MM.1S (cell line): ENCODE results near the gene ZFYVE21.

Experiments
- DNase-seq: peaks from one replicate; pipeline ENCODE4 v3.0.0-alpha.2; 2015
- H2AFZ ChIP-seq: fragments of 300-600 bp; sonication (generic); 2 replicates; pipeline ENCODE4 v1.6.0; 2016; ENCODE audit warnings: antibody characterized with exemption, low read length
- H3F3A ChIP-seq: fragments of 300-600 bp; sonication (generic); 2 replicates; pipeline ENCODE4 v1.6.1; 2016; ENCODE audit warnings: mild to moderate bottlenecking, antibody characterized with exemption, low read length, moderate library complexity, mixed read lengths; ENCODE audit not compliant: insufficient read depth
- H3K27ac ChIP-seq: fragments of 300-600 bp; sonication (generic); 2 replicates; pipeline ENCODE4 v1.5.1; 2016; ENCODE audit warnings: mild to moderate bottlenecking, low read length
- H3K27me3 ChIP-seq: fragments of 300-600 bp; sonication (generic); replicated peaks from 2 replicates; pipeline ENCODE4 v1.6.0; 2016; ENCODE audit warnings: low read length; ENCODE audit not compliant: insufficient read depth
- H3K36me3 ChIP-seq: fragments of 300-600 bp; sonication (generic); replicated peaks from 2 replicates; pipeline ENCODE4 v1.6.1; 2016; ENCODE audit warnings: mild to moderate bottlenecking, low read length, mixed read lengths; ENCODE audit not compliant: insufficient read depth
- H3K4me1 ChIP-seq: fragments of 300-600 bp; sonication (generic); 2 replicates; pipeline ENCODE4 v1.6.1; 2016; ENCODE audit warnings: low read length, mixed read lengths
- H3K4me2 ChIP-seq: fragments of 300-600 bp; sonication (generic); 2 replicates; pipeline ENCODE4 v1.6.0; 2016; ENCODE audit warnings: low read depth, low read length
- H3K4me3 ChIP-seq: fragments of 300-600 bp; sonication (generic); 2 replicates; pipeline ENCODE4 v1.5.1; 2016; ENCODE audit warnings: low read length, mixed read lengths
- H3K79me2 ChIP-seq: fragments of 300-600 bp; sonication (generic); 2 replicates; pipeline ENCODE4 v1.6.1; 2016; ENCODE audit warnings: mixed run types, low read length, mixed read lengths
- H3K9ac ChIP-seq: fragments of 300-600 bp; sonication (generic); 2 replicates; pipeline ENCODE4 v1.6.1; 2016; ENCODE audit warnings: low read length, mixed read lengths
- H3K9me2 ChIP-seq: fragments of 300-600 bp; sonication (generic); replicated peaks from 2 replicates; pipeline ENCODE4 v1.6.1; 2016; ENCODE audit warnings: mild to moderate bottlenecking, low read length, mixed read lengths; ENCODE audit not compliant: insufficient read depth
- H3K9me3 ChIP-seq: fragments of 300-600 bp; sonication (generic); replicated peaks from 2 replicates; pipeline ENCODE4 v1.6.1; 2016; ENCODE audit warnings: mild to moderate bottlenecking, low read length, mixed read lengths; ENCODE audit not compliant: insufficient read depth
- H4K20me1 ChIP-seq: fragments of 300-600 bp; sonication (generic); 2 replicates; pipeline ENCODE4 v1.6.1; 2016; ENCODE audit warnings: mild to moderate bottlenecking, low read length, moderate library complexity, mixed read lengths; ENCODE audit not compliant: insufficient read depth
- EZH2 ChIP-seq: fragments of 300-600 bp; sonication (generic); optimal IDR thresholded peaks from 2 replicates; pipeline ENCODE3; 2017; ENCODE audit warnings: low read depth, mild to moderate bottlenecking, antibody characterized with exemption, low read length, mixed read lengths
- EZH2phosphoT487 ChIP-seq: fragments of 300-600 bp; sonication (generic); IDR thresholded peaks from 2 replicates; pipeline ENCODE4 v1.6.1; 2018; ENCODE audit warnings: antibody characterized with exemption, low read length
- TF ChIP-seq, protein P1 (sequence below): fragments of 300-600 bp; sonication (generic); IDR thresholded peaks from 2 replicates; pipeline ENCODE4 v1.5.1; 2016; ENCODE audit warnings: antibody characterized with exemption, low read length, mixed read lengths

ZFYVE21 gene

DNA sequence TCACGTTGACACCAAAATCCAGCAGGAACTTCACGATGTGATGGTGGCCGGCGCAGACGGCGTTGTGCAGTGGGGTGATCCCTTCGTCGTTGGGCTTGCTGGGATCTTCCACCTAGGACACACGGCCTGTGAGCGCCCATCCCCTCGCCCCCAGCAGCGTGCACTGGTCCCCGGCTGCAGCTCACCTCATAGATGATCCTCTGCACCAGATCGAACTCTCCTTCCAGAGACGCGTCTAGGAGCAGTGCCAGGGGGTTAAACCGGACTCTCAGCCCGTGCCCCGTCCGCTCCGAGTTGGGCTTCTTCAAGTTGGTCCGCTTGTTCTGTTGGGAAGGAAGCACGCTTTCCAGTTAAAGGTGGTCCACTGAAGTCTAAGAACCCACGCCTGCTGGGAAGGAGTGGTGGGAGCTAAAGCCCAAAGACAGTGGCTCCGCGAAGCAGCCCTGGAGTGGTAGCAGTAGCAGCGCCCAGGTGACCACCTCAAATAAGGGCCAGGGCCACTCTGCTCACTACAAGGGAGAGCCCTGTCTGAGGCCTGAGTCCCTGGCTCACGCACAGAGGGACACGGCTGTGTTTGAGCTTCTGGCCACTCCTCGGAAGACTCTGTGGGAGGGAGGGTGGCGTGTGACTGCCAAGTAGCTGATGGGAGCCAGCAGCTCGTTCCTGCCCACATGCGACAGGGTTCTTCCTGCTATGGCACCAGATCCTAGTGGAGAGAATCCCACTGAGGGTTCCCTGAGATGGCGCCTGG lies 23.3 kb downstream of the ZFYVE21 start:
- H3K4me3 ChIP-seq = no peak overlapping the region
- H3K9ac ChIP-seq = no peak overlapping the region
- TF ChIP-seq, protein P1, sequence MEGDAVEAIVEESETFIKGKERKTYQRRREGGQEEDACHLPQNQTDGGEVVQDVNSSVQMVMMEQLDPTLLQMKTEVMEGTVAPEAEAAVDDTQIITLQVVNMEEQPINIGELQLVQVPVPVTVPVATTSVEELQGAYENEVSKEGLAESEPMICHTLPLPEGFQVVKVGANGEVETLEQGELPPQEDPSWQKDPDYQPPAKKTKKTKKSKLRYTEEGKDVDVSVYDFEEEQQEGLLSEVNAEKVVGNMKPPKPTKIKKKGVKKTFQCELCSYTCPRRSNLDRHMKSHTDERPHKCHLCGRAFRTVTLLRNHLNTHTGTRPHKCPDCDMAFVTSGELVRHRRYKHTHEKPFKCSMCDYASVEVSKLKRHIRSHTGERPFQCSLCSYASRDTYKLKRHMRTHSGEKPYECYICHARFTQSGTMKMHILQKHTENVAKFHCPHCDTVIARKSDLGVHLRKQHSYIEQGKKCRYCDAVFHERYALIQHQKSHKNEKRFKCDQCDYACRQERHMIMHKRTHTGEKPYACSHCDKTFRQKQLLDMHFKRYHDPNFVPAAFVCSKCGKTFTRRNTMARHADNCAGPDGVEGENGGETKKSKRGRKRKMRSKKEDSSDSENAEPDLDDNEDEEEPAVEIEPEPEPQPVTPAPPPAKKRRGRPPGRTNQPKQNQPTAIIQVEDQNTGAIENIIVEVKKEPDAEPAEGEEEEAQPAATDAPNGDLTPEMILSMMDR = no peak
- TF ChIP-seq EZH2 = no peak
- no peak for TF ChIP-seq EZH2phosphoT487
- H3F3A ChIP-seq = no peaks in the 10 kb centered on the region
- no peaks in the 10 kb centered on the region for H4K20me1 ChIP-seq
- no peaks in the 10 kb centered on the region for H3K27me3 ChIP-seq
- H3K9me2 ChIP-seq = no peaks in the 10 kb centered on the region
- DNase-seq = no peak
- no peak overlapping the region for H3K27ac ChIP-seq
- no peaks in the 10 kb centered on the region for H3K79me2 ChIP-seq
- H3K4me1 ChIP-seq = no peaks in the 10 kb centered on the region
- no peak overlapping the region for H3K4me2 ChIP-seq
- H3K36me3 ChIP-seq = no peaks in the 10 kb centered on the region
- no peak overlapping the region for H2AFZ ChIP-seq
- H3K9me3 ChIP-seq = no peaks in the 10 kb centered on the region

DNA sequence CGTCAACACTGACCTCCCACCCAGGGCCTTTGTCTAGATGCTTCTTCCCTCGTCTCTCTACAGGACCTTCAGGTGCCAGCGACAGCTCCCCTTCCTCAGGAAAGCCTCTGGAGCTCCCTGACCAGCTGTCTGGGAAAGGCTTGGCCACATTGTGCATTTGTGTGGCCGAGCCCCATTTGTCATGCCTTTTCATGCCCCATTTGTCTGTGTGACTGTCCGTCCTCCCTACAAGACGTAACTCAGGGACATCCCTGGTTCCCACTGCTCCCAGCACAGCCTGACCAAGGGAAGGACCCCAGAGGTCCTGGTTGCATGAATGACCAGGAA lies 23.8 kb downstream of the ZFYVE21 start:
- H3K9ac ChIP-seq = no peak overlapping the region
- no peaks in the 10 kb centered on the region for H3K4me1 ChIP-seq
- no peaks in the 10 kb centered on the region for H3K27me3 ChIP-seq
- no peak for DNase-seq
- TF ChIP-seq, protein P1 = no peak
- TF ChIP-seq EZH2 (no peak), EZH2phosphoT487 (no peak)
- H3K27ac ChIP-seq = no peak overlapping the region
- no peaks in the 10 kb centered on the region for H4K20me1 ChIP-seq
- no peaks in the 10 kb centered on the region for H3F3A ChIP-seq
- no peaks in the 10 kb centered on the region for H3K9me2 ChIP-seq
- no peak overlapping the region for H3K4me3 ChIP-seq
- no peaks in the 10 kb centered on the region for H3K36me3 ChIP-seq
- no peaks in the 10 kb centered on the region for H3K79me2 ChIP-seq
- no peak overlapping the region for H2AFZ ChIP-seq
- no peak overlapping the region for H3K4me2 ChIP-seq
- no peaks in the 10 kb centered on the region for H3K9me3 ChIP-seq

DNA sequence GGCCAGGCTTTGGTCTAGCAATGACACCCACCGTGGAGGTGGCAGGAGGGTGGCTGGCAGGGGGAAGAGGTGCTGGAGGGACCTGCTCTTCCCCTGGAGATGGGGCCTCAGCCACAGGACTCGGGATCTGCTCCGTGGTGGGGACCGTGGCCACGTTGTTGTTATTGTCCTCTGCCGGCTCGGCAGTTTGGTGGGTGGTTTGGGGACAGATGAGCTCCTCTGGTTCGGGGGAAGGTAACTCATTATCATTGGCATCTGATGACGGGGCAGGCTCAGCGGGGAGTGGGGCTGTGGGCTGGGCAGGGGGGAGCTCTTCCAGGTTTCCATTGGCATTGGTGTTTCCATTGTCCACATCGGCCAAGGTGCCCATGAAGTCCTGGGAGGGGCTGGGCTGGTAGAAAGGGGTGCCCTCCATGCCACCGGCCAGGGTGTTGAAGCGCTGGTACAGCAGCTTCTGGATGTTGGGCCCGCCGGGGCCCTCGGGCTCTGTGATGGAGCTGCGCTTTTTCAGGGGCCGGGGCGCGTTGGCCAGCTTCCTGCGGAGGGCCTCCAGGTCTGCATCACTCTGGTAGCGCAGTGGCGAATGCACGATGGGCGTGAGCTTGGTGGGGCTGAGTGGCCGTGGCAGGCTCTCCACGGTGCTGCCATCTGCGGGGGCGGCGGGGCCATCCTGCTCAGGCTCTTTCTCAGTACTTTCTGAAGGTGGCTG lies 24.3 kb downstream of the ZFYVE21 start:
- Histone ChIP-seq H3K4me1 (no peaks in the 10 kb centered on the region), H3K4me2 (no peak overlapping the region), H3F3A (no peaks in the 10 kb centered on the region), H4K20me1 (no peaks in the 10 kb centered on the region), H3K9ac (no peak overlapping the region), H3K36me3 (no peaks in the 10 kb centered on the region), H3K4me3 (no peak overlapping the region), H3K79me2 (no peaks in the 10 kb centered on the region), H3K9me2 (no peaks in the 10 kb centered on the region), H3K27me3 (no peaks in the 10 kb centered on the region), H3K27ac (no peak overlapping the region), H2AFZ (no peak overlapping the region), H3K9me3 (no peaks in the 10 kb centered on the region)
- TF ChIP-seq EZH2phosphoT487 (no peak), EZH2 (no peak)
- TF ChIP-seq, protein P1 = no peak
- no peak for DNase-seq
